Progenitor cell of endocrine pancreas (in vitro differentiated cells): ENCODE data around the gene TOPBP1. TPM values are rescaled to one million over a fixed set of nuclear protein-coding genes. Genes with fewer than 3 reads are reported as not detected.

Experiments
- DNase-seq: peaks from one replicate; pipeline ENCODE4 v3.0.0; 2021; ENCODE audit warnings: low spot score; ENCODE audit not compliant: unreplicated experiment
- H3K27ac Mint-ChIP-seq: 2 replicates; pipeline ENCODE4 v1.8.0; 2021; ENCODE audit warnings: mild to moderate bottlenecking, moderate library complexity, mixed read lengths
- H3K27me3 Mint-ChIP-seq: 2 replicates; pipeline ENCODE4 v1.8.0; 2021; ENCODE audit warnings: mixed read lengths
- H3K36me3 Mint-ChIP-seq: 2 replicates; pipeline ENCODE4 v1.8.0; 2022; ENCODE audit warnings: mixed read lengths; ENCODE audit not compliant: insufficient read depth
- H3K4me1 Mint-ChIP-seq: 2 replicates; pipeline ENCODE4 v1.8.0; 2021; ENCODE audit warnings: low read depth, mixed read lengths
- H3K4me3 Mint-ChIP-seq: 2 replicates; pipeline ENCODE4 v1.8.0; 2021; ENCODE audit warnings: low read depth, mild to moderate bottlenecking, moderate library complexity, mixed read lengths
- H3K9me3 Mint-ChIP-seq: 2 replicates; pipeline ENCODE4 v1.8.0; 2021; ENCODE audit warnings: low read depth, mixed read lengths
- long read RNA-seq: library from polyadenylated mRNA; unstranded; transcript quantifications from one replicate; pipeline ENCODE4 v2.0.0, GENCODE V29; 2020
- total RNA-seq: library from RNA; stranded (reverse); gene quantifications from 2 replicates; pipeline ENCODE4 v1.2.1, GENCODE V29; 2021
- TF ChIP-seq, protein P1 (sequence below): fragments of 200-600 bp; sonication (generic); IDR thresholded peaks from one replicate; pipeline ENCODE4 v1.5.0; 2021; ENCODE audit warnings: antibody characterized with exemption, mild to moderate bottlenecking; ENCODE audit not compliant: unreplicated experiment

TOPBP1 gene
- 51.8 and 56.9 TPM in 2 replicates for total RNA-seq
- long read RNA-seq, partial matches to known transcripts = 18 of 22 reads
- long read RNA-seq, other reads (novel, unspliced or antisense) = 4 of 22 reads

DNA sequence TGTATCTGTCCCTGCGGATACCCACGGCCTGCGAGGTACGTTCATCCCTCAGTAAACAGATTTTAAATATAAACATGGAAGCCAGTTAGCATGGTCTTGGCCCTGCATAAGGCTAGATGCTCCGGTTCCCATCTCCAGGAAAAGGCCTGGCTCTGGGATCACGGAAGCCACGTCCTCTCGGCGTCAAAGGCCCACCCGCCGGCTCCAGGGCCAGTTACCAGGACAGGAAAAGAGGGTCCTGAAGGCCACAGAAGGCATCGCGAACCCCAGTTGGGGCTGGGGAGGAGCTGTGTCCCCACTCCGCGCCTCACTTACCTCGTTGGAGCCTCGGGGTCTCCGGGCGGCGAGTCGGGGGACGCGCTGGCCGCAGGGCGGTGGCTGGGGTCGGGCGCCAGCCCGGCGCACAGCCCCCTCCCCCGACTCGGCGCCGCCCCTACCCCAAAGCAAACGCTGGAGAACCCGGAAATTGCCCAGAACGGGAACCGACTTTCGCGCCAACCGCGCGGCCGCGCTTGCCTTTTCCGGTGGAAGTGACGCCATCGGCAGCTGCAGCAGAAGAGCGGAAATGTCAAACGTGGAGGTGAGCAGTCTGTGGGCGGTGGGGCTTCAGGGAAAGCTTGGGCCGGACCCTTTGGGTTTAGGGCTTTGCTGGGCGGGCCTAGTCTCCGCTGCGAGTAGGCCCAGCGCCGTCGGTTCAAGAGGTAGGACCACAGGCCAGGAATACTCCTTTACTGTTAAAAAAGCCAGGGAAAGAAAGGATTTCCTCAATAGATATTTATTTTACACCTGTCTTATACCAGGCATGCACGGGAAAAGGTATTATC lies at the start of gene TOPBP1:
Gene TOPBP1, minus strand, starts transcription at position 488 of the 824 bp plus-strand sequence. CDS start 814 bp downstream, outside the sequence.
- peak; percentile 59 for DNase-seq
- H3K36me3 Mint-ChIP-seq = peaks cover 8% of the 10 kb centered on the region
- TF ChIP-seq, protein P1, sequence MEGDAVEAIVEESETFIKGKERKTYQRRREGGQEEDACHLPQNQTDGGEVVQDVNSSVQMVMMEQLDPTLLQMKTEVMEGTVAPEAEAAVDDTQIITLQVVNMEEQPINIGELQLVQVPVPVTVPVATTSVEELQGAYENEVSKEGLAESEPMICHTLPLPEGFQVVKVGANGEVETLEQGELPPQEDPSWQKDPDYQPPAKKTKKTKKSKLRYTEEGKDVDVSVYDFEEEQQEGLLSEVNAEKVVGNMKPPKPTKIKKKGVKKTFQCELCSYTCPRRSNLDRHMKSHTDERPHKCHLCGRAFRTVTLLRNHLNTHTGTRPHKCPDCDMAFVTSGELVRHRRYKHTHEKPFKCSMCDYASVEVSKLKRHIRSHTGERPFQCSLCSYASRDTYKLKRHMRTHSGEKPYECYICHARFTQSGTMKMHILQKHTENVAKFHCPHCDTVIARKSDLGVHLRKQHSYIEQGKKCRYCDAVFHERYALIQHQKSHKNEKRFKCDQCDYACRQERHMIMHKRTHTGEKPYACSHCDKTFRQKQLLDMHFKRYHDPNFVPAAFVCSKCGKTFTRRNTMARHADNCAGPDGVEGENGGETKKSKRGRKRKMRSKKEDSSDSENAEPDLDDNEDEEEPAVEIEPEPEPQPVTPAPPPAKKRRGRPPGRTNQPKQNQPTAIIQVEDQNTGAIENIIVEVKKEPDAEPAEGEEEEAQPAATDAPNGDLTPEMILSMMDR = no peak
- H3K27ac Mint-ChIP-seq = peak within 1 kb of the TSS; percentile 98
- H3K9me3 Mint-ChIP-seq = no peaks in the 10 kb centered on the region
- H3K4me1 Mint-ChIP-seq = peaks cover 29% of the 10 kb centered on the region
- H3K4me3 Mint-ChIP-seq = peak within 1 kb of the TSS; percentile 94
- H3K27me3 Mint-ChIP-seq = no peaks in the 10 kb centered on the region

DNA sequence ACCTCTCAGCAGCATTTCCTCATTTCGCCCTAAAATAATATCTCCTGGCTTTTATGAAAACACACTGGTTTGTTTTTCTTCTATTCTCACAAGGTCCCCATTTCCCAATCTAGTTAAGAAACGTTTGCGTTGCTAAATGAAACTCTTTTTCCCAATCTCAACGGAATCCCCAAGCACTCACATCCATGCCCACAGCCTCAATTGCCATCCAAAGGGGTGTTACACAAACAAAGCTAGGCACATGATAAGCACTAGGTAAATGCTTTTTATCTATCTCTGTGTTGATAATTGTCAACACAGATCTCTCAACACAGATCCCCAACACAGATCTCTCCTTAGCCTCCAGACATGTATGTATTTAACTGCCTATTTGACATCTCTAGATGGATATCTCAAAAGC lies 49.3 kb upstream of the TOPBP1 start:
- Mint-ChIP-seq H3K9me3 (no peaks in the 10 kb centered on the region), H3K36me3 (no peaks in the 10 kb centered on the region), H3K4me3 (no peak overlapping the region), H3K27ac (no peak overlapping the region), H3K27me3 (peaks cover 65% of the 10 kb centered on the region), H3K4me1 (peaks cover 8% of the 10 kb centered on the region)
- TF ChIP-seq, protein P1 = no peak
- DNase-seq = no peak

DNA sequence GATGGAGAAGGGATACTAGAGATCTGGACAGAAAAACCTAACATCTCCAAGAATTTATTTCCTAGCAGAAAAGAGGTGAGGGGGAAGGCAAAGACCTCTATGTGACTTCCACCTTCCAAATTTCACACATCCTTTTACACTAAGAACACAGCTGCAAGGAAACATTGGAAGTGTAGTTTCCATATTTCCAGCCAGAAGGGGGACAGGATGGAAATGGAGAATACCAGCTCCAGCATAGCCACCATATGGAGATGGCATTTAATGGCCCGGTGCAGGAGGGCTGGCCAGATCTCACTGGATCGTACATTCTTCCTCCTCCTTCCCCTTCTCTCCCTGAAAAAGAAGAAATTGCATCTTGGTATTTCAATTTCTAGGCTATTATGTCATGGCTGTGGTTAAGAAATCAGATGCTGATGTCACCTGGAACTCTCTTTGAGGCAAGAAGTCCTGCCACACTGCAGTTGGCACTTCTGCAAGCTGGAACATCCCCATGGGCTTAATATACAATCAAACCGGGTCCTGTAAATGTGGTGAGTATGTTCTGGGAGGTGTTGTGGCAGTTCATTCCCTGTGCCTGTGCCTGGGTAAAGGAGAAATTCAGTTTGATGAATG lies 47.5 kb upstream of the TOPBP1 start:
- Mint-ChIP-seq H3K4me3 (no peak overlapping the region), H3K4me1 (peaks cover 10% of the 10 kb centered on the region), H3K27ac (no peak overlapping the region), H3K27me3 (peaks cover 66% of the 10 kb centered on the region), H3K9me3 (no peaks in the 10 kb centered on the region), H3K36me3 (no peaks in the 10 kb centered on the region)
- no peak for DNase-seq
- TF ChIP-seq, protein P1 = no peak

DNA sequence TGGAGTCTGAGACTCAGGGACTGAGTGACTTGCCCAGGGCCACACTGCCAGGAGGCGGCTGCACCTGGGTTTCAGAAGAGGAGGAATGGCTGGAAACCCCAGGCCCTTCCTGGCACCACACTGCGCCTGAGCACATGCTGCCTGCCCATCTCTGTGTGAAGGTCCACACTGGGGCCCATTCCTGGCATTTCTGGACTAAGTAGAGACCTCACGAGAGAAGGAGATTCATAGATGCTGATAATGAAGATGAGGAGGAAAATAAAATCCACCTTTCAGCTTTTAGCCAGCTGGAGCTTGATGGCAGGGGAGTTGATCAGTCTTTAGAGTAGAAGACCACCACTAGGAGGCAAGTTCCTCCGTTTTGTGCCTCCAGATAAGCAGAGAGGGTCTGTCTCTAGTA lies 44.3 kb upstream of the TOPBP1 start:
- Mint-ChIP-seq H3K27me3 (peaks cover 40% of the 10 kb centered on the region), H3K4me3 (no peak overlapping the region), H3K27ac (no peak overlapping the region), H3K4me1 (peaks cover 11% of the 10 kb centered on the region), H3K9me3 (no peaks in the 10 kb centered on the region), H3K36me3 (no peaks in the 10 kb centered on the region)
- TF ChIP-seq, protein P1 = no peak
- DNase-seq = no peak

DNA sequence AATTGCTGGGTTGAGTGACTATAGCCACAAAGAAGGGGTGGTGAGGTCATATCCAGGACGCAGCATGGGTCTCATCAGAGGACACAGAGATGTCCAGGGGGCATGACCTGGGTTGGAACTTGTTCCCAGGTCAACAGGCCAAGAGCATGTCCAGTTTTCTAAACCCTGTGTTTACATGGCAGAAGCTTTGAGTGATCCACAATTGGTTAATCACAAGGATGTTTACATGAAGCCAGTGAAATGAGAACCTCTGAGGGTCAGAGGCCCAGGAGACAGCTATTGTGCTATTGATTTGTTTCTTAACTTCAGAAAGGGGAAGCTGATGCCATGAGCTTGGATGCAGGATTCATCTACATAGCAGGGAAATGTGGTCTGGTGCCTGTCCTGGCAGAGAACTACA lies 42.2 kb upstream of the TOPBP1 start:
- no peak for DNase-seq
- H3K36me3 Mint-ChIP-seq = no peaks in the 10 kb centered on the region
- peaks cover 8% of the 10 kb centered on the region for H3K4me1 Mint-ChIP-seq
- TF ChIP-seq, protein P1 = no peak
- H3K9me3 Mint-ChIP-seq = no peaks in the 10 kb centered on the region
- peaks cover 19% of the 10 kb centered on the region for H3K27me3 Mint-ChIP-seq
- no peak overlapping the region for H3K4me3 Mint-ChIP-seq
- peak overlapping the region; percentile 25 for H3K27ac Mint-ChIP-seq
